Astrocyte of the spinal cord (primary cell): Measurements from ENCODE around the gene SAP30.

Experiments used
- DNase-seq: peaks from one replicate; pipeline ENCODE4 v3.0.0; 2011; ENCODE audit warnings: low read depth, low spot score
- H3K4me3 ChIP-seq: 2 replicates; pipeline ENCODE4 v1.5.1; 2011; ENCODE audit warnings: low read depth, mild to moderate bottlenecking, low read length, moderate library complexity
- CTCF ChIP-seq: IDR thresholded peaks from 2 replicates; pipeline ENCODE4 v1.5.1; 2012; ENCODE audit warnings: low read depth, mild to moderate bottlenecking, low read length, inconsistent platforms
- in situ Hi-C: cut with HindIII; loops from 2 replicates; pipeline ENCODE4 v1.10.0; 2017; ENCODE audit warnings: low sequenced_read_pairs

The SAP30 gene

GRCh38 chr4:173345648-173346047 lies 25.1 kb upstream of the SAP30 start:
- no peak for DNase-seq
- in situ Hi-C loops, result no loop called here
- no peak for TF ChIP-seq CTCF
- no peak overlapping the region for H3K4me3 ChIP-seq

GRCh38 chr4:173346074-173346473 lies 24.7 kb upstream of the SAP30 start:
- in situ Hi-C loops, result no loop called here
- DNase-seq, result peak; percentile 37
- no peak for TF ChIP-seq CTCF
- H3K4me3 ChIP-seq, result no peak overlapping the region

- no peak for TF ChIP-seq CTCF
- no peak overlapping the region for H3K4me3 ChIP-seq
- in situ Hi-C loops, result no loop called here
- DNase-seq, result no peak
These were observed 23.3 kb upstream of the SAP30 start for GRCh38 chr4:173347467-173347866.

DNA sequence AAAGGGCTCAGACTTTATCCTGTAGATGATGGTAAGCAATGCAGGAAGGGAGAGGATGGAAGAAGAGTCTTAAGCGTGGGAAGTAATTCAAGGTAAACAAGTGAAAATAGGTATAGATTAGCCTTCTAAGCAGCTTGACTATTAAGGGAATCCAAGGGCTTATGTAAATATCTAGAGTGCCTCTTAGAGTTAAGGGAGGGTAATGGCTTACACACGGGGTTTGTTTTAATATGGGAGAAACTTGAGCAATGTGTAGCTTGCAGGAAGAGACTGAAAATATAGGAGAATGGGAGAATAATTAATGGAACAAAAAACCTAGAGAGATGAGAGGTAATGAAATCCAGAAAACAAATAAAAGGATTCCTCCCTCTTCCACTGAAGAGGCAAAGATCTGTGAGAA lies 12.8 kb upstream of the SAP30 start:
- no peak overlapping the region for H3K4me3 ChIP-seq
- no peak for DNase-seq
- in situ Hi-C loops, result no loop called here
- no peak for TF ChIP-seq CTCF

DNA sequence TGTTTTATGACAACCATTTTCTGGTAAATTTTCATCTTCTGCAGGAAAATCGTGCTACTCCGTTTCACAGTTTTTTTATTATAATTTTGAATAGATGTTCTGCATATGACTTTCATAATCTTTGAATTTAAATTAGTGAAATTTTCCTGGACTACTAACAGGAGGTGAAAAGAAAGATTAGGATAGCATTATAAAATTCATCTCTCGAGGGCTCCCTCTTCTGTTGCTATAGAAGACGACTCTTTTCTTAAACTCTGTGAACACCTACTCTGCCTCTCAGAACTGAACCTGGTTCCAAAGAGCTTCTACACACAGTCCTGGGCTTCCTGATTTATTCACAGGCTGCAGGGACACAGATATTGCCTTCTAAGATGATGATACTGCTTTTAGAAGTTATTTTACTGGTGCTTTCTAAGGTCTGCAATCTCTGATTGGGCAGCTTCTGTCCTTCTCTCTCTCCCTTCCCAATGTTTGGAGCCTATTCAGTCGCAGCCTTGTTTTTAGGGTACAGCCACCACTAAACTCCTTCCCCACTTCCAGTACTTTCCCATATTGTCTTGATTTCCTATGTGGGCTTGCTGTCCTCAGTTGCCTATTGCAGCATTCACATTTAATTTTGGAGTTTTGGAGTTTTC lies 10.1 kb upstream of the SAP30 start:
- in situ Hi-C loops, result no loop called here
- DNase-seq, result peak; percentile 17
- no peak overlapping the region for H3K4me3 ChIP-seq
- TF ChIP-seq CTCF, result peak; percentile 37

- no peak for TF ChIP-seq CTCF
- no peak for DNase-seq
- in situ Hi-C loops, result no loop called here
- H3K4me3 ChIP-seq, result no peak overlapping the region
These were observed 8.1 kb upstream of the SAP30 start for GRCh38 chr4:173362666-173363065.
